NB4 (cell line): Measurements from ENCODE around the gene MCAT.

ENCODE experiments used
- MAX ChIP-seq: IDR thresholded peaks from 2 replicates; pipeline ENCODE4 v1.6.1; 2011; ENCODE audit warnings: low read depth, low read length
- MYC ChIP-seq: IDR thresholded peaks from 2 replicates; pipeline ENCODE4 v1.6.1; 2011; ENCODE audit warnings: low read depth, low read length
- POLR2A ChIP-seq: IDR thresholded peaks from 2 replicates; pipeline ENCODE4 v1.6.1; 2011; ENCODE audit warnings: mild to moderate bottlenecking; ENCODE audit not compliant: insufficient read length; ENCODE audit errors: extremely low read depth
- TF ChIP-seq, protein P1 (sequence below): IDR thresholded peaks from one replicate; pipeline ENCODE4 v1.5.1; 2012; ENCODE audit warnings: low read depth, low read length

DNA sequence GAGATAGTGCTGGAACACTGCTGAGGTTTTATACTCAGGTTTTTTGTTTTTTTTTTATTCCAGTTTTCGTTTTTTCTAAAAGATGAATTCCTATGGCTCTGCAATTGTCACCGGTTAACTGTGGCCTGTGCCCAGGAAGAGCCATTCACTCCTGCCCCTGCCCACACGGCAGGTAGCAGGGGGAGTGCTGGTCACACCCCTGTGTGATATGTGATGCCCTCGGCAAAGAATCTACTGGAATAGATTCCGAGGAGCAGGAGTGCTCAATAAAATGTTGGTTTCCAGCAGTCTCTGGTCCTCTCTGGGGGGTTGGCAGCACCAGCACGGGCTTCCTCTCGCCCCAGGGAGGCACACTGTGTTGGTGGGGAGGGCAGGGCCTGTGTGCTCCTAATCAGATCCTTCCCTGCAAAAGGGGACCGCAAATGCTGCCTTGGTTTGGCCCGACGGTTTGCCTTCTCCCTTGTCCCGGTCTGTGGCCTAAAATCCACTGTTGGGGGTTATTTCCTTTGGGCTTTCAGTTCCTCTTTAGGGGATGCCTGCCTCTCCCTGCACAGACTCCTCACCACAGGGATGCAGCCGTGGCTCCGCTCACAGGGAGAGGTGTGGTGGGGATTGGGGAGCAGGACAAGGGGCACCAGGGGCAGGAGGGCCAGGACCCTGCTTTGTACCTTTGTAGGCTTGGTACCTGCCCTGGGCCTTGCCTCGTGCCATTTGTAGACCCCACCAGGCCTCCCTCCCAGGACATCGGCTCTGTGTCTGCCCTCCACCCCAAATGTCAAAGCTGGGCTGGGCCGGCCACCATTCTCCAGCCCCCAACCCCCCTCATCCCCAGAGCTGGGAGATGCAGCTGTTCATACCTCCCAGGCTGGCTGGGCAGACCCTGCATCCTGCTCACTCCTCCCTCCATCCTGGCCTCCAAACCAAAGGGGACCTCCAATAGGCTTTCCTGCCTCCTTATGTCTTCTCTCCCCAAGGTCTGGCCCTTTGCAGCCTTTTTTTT is 13.5 kb downstream of the MCAT start:
- TF ChIP-seq, protein P1, sequence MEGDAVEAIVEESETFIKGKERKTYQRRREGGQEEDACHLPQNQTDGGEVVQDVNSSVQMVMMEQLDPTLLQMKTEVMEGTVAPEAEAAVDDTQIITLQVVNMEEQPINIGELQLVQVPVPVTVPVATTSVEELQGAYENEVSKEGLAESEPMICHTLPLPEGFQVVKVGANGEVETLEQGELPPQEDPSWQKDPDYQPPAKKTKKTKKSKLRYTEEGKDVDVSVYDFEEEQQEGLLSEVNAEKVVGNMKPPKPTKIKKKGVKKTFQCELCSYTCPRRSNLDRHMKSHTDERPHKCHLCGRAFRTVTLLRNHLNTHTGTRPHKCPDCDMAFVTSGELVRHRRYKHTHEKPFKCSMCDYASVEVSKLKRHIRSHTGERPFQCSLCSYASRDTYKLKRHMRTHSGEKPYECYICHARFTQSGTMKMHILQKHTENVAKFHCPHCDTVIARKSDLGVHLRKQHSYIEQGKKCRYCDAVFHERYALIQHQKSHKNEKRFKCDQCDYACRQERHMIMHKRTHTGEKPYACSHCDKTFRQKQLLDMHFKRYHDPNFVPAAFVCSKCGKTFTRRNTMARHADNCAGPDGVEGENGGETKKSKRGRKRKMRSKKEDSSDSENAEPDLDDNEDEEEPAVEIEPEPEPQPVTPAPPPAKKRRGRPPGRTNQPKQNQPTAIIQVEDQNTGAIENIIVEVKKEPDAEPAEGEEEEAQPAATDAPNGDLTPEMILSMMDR: no peak
- TF ChIP-seq POLR2A: no peak
- TF ChIP-seq MAX: no peak
- TF ChIP-seq MYC: no peak
